ENCODE data around the gene FLVCR2.

DNA sequence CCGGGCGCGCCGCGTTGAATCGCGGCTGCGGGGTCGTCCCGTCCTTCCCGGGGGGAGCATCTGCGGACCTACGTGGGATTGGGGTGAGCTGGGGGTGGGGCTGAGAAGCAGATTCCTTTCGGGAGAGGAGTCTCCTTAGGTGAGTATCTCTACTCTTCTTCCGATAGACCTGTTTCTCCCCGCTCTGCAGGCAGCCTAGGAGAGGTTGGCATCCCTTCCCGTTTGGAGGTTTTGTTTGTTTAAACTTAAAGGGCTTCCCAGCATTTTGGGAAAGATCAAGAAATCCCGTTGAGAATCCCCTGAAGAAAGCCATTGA is 83.0 kb downstream of the FLVCR2 start:
- TF ChIP-seq EZH2 (IDR thresholded peaks at IDR 0.05; ENCODE audit: insufficient read depth, poor library complexity, severe bottlenecking) = no peak
- no peak for TF ChIP-seq EZH2phosphoT487 (IDR thresholded peaks at IDR 0.05; ENCODE audit: insufficient read depth, low read depth)

Measured in GM23248 (cell line).